DND-41 (cell line): ENCODE data around the gene KIAA1671.

Source experiments
- CTCF ChIP-seq: IDR thresholded peaks from 2 replicates; pipeline ENCODE4 v1.5.1; 2012; ENCODE audit warnings: borderline replicate concordance, low read length, moderate library complexity, mild to moderate bottlenecking; ENCODE audit not compliant: poor library complexity, severe bottlenecking; ENCODE audit errors: extremely low read depth
- EZH2 ChIP-seq: IDR thresholded peaks from 3 replicates; pipeline ENCODE4 v1.6.1; 2012; ENCODE audit warnings: borderline replicate concordance, low read depth, mild to moderate bottlenecking, moderate library complexity, low read length, inconsistent platforms; ENCODE audit not compliant: severe bottlenecking

- TF ChIP-seq CTCF (no peak), EZH2 (no peak)
Measured at GRCh38 chr22:25199731-25200520, 247.4 kb downstream of the KIAA1671 start, which contains the start of gene CRYBB3.
